PFSK-1 (cell line): ENCODE measurements around the gene ARL15.

Experiments
- FOXP2 ChIP-seq: optimal IDR thresholded peaks from 2 replicates; pipeline ENCODE3; 2011; ENCODE audit warnings: borderline replicate concordance, control low read depth, inconsistent platforms; ENCODE audit not compliant: insufficient read depth; ENCODE audit errors: extremely low read length, extremely low read depth
- POLR2AphosphoS5 ChIP-seq: IDR thresholded peaks from 2 replicates; pipeline ENCODE4 v1.6.1; 2012; ENCODE audit warnings: low read depth, mild to moderate bottlenecking, control low read depth, low read length, moderate library complexity
- REST ChIP-seq, 2 experiments: IDR thresholded peaks; 2 replicates each; pipeline versions ENCODE4 v1.6.1 to v1.8.0; 2011 to 2012; ENCODE audit warnings: low read depth in 2 of 2, low read length in 2 of 2, control low read depth in 1 of 2, inconsistent platforms in 1 of 2, mild to moderate bottlenecking in 1 of 2, moderate library complexity in 1 of 2; ENCODE audit not compliant: insufficient read depth in 1 of 2
- SIN3A ChIP-seq: IDR thresholded peaks from 2 replicates; pipeline ENCODE4 v1.6.1; 2012; ENCODE audit warnings: mild to moderate bottlenecking, low read length, moderate library complexity, borderline replicate concordance; ENCODE audit not compliant: insufficient read depth
- TAF1 ChIP-seq: IDR thresholded peaks from 2 replicates; pipeline ENCODE4 v1.6.1; 2012; ENCODE audit warnings: low read length, control low read depth, borderline replicate concordance; ENCODE audit not compliant: insufficient read depth

The ARL15 gene

GRCh38 chr5:54222336-54222735 is 88.0 kb downstream of the ARL15 start:
- TF ChIP-seq SIN3A (no peak), FOXP2 (no peak), POLR2AphosphoS5 (no peak), TAF1 (no peak), REST (IDR thresholded peaks at IDR 0.05; ENCODE audit: insufficient read depth in 1 of 2, low read depth in 2 of 2, low read length in 2 of 2) (no peak)

GRCh38 chr5:54221135-54221534 is 89.2 kb downstream of the ARL15 start:
- no peak for TF ChIP-seq POLR2AphosphoS5

GRCh38 chr5:54220230-54221040 is 89.9 kb downstream of the ARL15 start:
- TF ChIP-seq TAF1 (no peak), POLR2AphosphoS5 (no peak), REST (IDR thresholded peaks at IDR 0.05; ENCODE audit: insufficient read depth in 1 of 2, low read depth in 2 of 2, low read length in 2 of 2) (no peak), FOXP2 (no peak), SIN3A (no peak)

GRCh38 chr5:54217826-54218503 is 92.4 kb downstream of the ARL15 start:
- TF ChIP-seq FOXP2 (no peak), REST (IDR thresholded peaks at IDR 0.05; ENCODE audit: insufficient read depth in 1 of 2, low read depth in 2 of 2, low read length in 2 of 2) (no peak), SIN3A (no peak), POLR2AphosphoS5 (no peak), TAF1 (no peak)

GRCh38 chr5:54215233-54215736 is 95.1 kb downstream of the ARL15 start:
- TF ChIP-seq POLR2AphosphoS5, result no peak
- no peak for TF ChIP-seq REST (IDR thresholded peaks at IDR 0.05; ENCODE audit: insufficient read depth in 1 of 2, low read depth in 2 of 2, low read length in 2 of 2)
- no peak for TF ChIP-seq SIN3A
- no peak for TF ChIP-seq FOXP2
- TF ChIP-seq TAF1, result no peak
